Measurements from ENCODE around the gene REEP6. TPM values are rescaled to one million over a fixed set of nuclear protein-coding genes. Genes with fewer than 3 reads are reported as not detected.

The REEP6 gene
- total and polyA plus RNA-seq, 2 of the 8 experiments (the other 6 are each of a cell fraction or from before 2014, with no cell fraction given), result 12.6 to 20.7 TPM

DNA sequence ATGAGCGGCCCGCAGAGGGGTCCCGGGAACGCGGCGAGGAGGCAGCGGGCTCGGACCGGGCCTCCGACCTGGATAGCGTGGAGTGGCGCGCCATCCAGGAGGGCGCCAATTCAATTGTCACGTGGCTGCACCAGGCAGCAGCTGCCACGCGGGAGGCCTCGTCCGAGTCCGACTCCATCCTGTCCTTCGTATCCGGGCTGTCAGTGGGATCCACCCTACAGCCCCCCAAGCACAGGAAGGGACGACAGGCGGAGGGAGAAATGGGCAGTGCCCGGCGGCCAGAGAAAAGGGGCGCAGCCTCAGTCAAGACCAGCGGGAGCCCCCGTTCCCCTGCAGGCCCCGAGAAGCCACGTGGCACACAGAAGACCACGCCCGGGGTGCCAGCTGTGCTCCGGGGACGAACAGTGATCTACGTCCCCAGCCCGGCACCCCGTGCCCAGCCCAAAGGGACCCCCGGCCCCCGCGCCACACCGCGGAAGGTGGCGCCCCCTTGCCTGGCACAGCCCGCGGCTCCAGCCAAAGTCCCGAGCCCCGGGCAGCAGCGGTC lies 22.6 kb upstream of the REEP6 start (continued):
- peak; percentile 37; the same call in 1 of the 2 replicates for TF ChIP-seq USF2 (IDR thresholded peaks at IDR 0.05; ENCODE audit: low read length)
- no peak for TF ChIP-seq CHD2 (IDR thresholded peaks at IDR 0.05; ENCODE audit: low read length)
- TF ChIP-seq, protein P1, sequence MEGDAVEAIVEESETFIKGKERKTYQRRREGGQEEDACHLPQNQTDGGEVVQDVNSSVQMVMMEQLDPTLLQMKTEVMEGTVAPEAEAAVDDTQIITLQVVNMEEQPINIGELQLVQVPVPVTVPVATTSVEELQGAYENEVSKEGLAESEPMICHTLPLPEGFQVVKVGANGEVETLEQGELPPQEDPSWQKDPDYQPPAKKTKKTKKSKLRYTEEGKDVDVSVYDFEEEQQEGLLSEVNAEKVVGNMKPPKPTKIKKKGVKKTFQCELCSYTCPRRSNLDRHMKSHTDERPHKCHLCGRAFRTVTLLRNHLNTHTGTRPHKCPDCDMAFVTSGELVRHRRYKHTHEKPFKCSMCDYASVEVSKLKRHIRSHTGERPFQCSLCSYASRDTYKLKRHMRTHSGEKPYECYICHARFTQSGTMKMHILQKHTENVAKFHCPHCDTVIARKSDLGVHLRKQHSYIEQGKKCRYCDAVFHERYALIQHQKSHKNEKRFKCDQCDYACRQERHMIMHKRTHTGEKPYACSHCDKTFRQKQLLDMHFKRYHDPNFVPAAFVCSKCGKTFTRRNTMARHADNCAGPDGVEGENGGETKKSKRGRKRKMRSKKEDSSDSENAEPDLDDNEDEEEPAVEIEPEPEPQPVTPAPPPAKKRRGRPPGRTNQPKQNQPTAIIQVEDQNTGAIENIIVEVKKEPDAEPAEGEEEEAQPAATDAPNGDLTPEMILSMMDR (IDR thresholded peaks at IDR 0.05; ENCODE audit: control extremely low read depth in 1 of 3, insufficient read depth in 1 of 3, low read depth in 1 of 3, low read length in 3 of 3), result no peak
- TF ChIP-seq TEAD4 (IDR thresholded peaks at IDR 0.05; ENCODE audit: low read depth, low read length), result no peak
- TF ChIP-seq MAFK (IDR thresholded peaks at IDR 0.05; ENCODE audit: low read depth, low read length), result no peak
- no peak for TF ChIP-seq CBX5 (IDR thresholded peaks at IDR 0.05; ENCODE audit: low read depth, low read length)
- no peak for TF ChIP-seq HDAC2 (IDR thresholded peaks at IDR 0.05; ENCODE audit: borderline replicate concordance in 1 of 2, low read depth in 2 of 2, low read length in 2 of 2)
- no peak for TF ChIP-seq FOSL1 (IDR thresholded peaks at IDR 0.05; ENCODE audit: insufficient read depth, low read depth, low read length)
- peak; percentile 89 for TF ChIP-seq EZH2 (IDR thresholded peaks at IDR 0.05; ENCODE audit: low read depth, low read length, severe bottlenecking)
- no peak for TF ChIP-seq TCF12 (IDR thresholded peaks at IDR 0.05; ENCODE audit: low read depth, low read length)
- TF ChIP-seq EP300 (IDR thresholded peaks at IDR 0.05; ENCODE audit: borderline replicate concordance in 1 of 2, low read depth in 2 of 2, low read length in 2 of 2), result no peak
- no peak for TF ChIP-seq BCL11A (IDR thresholded peaks at IDR 0.05; ENCODE audit: low read depth in 2 of 2, low read length in 2 of 2)
- TF ChIP-seq MAX (IDR thresholded peaks at IDR 0.05), result peak; percentile 62

All from H1 (cell line).